Activated CD4-positive, alpha-beta T cell treated with anti-CD3 and anti-CD28 coated beads for 4 hours (primary cell): ENCODE results near the gene THOC5.
"Not testable (repeated sequence)": the region's sequence is repeated elsewhere in the genome, so short reads cannot be mapped to it uniquely, and the experiment has no call there.

Source experiments
- DNase-seq, 2 donors: peaks; one replicate each; pipeline ENCODE4 v3.0.0-alpha.2; 2020

Gene THOC5

DNA sequence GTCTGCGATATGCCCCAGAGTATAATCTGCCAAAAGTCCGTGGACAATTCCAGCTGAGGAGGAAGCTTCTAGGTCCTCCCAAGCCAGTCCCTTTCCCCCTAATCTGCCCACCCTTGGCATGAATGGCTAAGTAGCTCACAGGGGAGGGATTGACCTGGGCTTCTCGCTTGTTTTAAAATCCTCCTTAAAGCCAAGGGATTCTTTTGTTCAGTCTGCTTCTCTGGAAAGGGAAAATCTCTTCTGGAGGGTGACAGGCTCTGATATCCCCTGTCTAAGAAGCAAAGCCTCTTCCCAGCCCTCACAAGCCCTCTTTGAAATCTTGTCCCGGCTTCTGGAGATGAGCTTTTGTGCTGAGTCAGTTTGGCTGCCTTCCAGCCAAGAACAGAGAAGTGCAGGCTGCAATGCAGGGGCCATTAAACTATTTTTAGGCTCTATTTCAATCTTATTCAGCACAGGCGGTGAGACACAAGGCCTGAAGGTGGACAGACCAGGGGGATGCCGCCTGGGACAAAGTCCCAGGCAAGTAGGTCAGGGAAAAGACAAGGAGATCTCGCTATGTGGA, 49.7 kb downstream of the THOC5 start:
- DNase-seq: no peak

DNA sequence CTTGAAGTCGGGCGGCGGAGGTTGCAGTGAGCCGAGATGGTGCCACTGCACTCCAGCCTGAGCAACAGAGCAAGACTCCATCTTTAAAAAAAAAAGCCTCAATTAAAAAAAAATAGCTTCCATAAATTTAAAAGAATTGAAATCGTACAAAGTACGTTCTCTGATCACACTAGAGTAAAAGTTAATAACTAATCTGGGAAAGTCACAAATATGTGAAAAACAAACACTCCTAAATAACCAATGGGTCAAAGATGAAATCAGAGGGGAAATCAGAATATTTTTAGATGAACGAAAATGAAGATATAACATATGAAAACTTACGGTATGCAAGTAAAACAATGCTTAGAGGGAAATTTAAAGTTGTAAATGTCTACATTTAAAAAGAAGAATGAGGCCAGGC, 53.7 kb downstream of the THOC5 start:
- no peak for DNase-seq

DNA sequence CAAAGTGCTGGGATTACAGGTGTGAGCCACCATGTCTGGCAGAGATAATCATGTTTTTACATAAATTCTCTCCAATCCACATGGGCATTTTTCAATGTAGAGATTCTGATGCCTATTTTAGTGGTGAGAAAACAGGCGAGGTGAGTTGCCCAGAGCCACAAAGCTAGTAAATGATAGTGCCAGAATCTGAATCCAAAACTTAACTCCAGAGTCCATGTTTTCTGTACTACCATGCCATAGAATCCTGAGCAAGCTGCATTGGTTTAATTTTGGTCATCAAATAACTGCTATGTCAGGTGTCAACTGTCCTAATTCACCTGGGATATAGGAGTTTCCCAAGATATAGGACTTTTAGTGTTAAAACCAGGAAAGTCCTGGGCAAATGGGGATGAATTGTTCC, 59.9 kb downstream of the THOC5 start:
- no peak for DNase-seq

DNA sequence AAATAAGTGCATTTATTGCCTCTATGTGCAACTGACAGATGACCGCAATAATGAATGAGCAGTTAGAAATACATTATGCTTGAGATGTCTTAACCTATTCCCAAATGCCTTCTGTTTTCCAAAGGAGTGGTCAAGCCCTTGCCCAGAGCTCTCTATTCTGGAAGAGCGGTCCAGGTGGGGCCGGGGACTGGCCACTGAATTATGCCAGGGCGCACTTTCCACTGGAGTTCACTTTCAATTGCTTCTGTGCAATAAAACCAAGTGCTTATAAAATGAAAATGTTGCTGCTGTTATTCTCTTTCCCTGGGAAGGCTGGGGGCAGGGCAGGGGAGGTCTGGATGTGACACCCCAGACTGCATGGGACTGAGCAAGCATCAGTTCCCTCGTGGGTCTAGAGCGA, 62.5 kb downstream of the THOC5 start:
- DNase-seq: no peak

DNA sequence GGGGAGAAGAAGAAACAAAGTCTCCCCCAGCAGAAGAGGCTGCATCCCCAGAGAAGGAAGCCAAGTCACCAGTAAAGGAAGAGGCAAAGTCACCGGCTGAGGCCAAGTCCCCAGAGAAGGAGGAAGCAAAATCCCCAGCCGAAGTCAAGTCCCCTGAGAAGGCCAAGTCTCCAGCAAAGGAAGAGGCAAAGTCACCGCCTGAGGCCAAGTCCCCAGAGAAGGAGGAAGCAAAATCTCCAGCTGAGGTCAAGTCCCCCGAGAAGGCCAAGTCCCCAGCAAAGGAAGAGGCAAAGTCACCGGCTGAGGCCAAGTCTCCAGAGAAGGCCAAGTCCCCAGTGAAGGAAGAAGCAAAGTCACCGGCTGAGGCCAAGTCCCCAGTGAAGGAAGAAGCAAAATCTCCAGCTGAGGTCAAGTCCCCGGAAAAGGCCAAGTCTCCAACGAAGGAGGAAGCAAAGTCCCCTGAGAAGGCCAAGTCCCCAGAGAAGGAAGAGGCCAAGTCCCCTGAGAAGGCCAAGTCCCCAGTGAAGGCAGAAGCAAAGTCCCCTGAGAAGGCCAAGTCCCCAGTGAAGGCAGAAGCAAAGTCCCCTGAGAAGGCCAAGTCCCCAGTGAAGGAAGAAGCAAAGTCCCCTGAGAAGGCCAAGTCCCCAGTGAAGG, 64.3 kb downstream of the THOC5 start:
- not testable (repeated sequence) for DNase-seq

DNA sequence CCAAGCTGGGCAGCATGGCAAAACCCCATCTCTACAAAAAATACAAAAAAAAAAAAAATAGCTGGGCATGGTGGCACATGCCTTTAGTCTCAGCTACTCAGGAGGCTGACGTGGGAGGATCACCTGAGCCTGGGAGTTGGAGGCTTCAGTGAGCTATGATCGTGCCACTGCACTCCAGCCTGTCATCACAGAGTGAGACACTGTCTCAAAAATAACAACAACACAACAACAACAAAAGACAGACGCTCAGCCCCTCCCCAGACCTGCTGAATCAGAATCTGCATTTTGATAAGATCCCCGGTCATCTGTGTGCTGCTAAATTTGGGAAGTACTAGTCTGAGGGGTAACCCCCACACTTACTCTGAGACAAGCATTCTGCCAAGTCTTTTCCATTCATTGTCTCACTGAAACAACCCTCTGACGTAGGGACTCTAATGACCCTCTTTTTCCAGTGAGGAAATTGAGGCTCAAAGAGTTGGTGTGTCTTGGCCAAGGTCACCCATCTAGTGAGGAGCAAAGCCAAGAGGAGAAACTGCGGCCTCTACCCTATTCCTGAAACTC, 66.1 kb downstream of the THOC5 start:
- DNase-seq: no peak

DNA sequence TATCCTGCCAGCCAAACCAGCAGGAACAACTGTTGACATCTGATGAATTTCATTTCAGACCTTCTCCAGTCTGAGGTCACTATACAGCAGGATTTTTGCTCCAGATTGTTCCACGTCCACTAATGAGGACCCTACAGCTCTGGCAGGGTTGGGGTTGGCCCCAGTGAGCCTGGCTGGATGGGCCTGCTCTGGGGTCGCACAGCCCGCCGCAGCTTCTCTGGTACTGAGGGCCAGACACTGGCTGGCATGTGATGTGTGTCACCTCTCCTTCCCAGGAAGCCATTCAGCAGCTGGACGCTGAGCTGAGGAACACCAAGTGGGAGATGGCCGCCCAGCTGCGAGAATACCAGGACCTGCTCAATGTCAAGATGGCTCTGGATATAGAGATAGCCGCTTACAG, 68.1 kb downstream of the THOC5 start:
- DNase-seq: no peak

DNA sequence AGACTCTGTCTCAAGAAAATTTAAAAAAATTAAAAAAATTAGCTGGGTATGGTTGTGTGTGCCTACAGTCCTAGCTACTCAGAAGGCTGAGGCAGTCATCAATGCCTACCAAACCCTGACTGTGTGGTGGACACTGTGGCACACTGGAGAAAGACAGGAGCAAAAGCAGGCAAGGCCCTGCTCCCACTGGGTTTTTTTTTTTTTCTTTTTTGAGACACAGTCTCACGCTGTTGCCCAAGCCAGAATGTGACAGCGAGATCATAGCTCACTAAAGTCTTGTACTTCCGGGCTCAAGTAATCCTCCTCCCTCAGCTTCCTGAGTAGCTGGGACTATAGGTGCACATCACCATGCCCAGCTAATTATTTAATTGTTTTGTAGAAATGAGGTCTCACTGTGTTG, 68.9 kb downstream of the THOC5 start:
- no peak for DNase-seq

DNA sequence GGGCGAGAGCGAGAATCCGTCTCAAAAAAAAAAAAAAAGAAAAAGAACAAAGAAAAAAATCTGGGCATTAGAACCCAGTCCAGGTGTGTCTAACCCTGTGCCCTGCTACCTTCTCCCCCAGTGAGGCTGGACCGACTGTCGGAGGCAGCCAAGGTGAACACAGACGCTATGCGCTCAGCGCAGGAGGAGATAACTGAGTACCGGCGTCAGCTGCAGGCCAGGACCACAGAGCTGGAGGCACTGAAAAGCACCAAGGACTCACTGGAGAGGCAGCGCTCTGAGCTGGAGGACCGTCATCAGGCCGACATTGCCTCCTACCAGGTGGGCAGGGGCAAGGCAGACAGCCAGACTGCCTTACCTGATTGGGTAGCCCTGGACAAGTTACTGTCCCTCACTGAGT, 70.3 kb downstream of the THOC5 start:
- no peak for DNase-seq

DNA sequence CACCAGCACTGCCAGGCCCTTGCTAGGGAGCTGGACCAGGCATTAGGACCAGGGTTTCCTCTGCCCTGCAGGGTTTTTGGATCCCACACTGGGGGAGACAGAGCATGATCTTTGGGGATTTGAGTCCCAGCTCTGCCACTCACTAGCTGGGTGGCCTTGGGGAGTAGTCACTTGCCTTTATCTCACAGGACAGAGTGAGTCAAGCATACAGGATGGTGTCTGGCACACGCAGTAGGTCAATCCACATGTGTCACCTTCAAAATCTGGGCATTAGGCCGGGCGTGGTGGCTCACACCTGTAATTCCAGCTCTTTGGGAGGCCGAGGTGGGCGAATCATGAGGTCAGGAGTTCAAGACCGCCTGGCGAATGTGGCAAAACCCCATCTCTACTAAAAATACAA, 70.8 kb downstream of the THOC5 start:
- DNase-seq: no peak

DNA sequence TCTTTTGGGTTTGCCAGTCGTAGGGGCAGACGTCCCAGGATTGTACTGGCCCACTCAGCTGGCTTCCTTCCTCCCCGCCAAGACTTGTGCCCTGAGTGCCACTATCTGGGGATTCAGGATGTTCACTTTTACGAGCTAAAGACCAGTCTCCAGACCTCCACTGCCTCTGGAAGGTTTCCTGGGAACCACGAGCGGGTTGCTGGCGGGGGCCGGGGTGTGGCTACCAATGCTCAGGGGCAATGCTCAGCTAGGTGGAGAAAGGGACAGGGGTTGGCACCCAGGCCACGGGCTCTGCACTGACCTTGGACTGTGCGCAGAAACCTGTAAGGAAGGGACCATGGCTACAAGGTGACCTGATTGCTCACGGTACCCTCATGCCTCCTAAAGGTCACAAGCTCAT, 71.3 kb downstream of the THOC5 start:
- no peak for DNase-seq

DNA sequence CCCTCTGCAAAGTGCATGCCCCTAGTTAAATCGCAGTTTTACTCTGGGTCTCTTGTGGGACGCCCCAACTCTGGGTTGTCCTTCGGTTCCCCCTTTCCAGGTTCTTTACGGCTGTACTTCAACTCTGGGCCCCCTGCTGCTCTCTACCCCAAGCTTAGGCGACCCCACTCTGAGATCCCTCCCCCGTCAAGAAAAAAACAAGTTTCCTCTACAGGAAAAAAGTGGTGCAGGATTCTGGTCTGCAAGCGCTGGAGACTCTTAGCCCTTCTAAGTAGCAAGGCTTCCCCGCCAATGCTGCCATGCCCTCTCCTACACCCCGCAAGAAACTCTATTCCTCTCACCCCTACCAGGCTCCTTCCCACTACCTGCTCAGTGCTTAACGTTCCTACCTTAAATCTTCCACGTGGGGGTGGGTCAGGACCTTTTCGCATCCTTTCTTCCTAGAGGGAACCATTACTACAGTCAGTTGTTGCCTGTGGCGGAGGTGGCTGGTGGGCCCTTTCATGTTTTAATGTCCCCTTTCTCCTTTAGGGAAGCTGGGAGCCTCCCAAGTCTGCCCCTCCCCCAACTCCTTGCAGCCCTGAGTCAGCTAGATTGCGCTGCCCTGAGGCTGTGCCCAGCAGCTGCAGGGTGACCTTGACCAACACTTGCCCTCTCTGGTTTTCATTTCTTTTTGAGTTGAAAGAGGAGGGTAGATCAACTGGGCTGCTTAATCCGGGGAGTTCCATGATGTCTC, 72.1 kb downstream of the THOC5 start:
- DNase-seq: no peak

DNA sequence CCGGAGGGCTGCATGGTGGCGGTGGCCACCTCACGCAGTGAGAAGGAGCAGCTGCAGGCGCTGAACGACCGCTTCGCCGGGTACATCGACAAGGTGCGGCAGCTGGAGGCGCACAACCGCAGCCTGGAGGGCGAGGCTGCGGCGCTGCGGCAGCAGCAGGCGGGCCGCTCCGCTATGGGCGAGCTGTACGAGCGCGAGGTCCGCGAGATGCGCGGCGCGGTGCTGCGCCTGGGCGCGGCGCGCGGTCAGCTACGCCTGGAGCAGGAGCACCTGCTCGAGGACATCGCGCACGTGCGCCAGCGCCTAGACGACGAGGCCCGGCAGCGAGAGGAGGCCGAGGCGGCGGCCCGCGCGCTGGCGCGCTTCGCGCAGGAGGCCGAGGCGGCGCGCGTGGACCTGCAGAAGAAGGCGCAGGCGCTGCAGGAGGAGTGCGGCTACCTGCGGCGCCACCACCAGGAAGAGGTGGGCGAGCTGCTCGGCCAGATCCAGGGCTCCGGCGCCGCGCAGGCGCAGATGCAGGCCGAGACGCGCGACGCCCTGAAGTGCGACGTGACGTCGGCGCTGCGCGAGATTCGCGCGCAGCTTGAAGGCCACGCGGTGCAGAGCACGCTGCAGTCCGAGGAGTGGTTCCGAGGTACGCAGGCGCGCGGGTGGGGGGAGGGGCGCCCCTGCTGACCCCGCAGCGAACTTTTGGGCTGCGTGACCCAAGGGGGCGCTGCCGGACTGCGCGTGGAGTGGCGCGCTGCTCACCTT, 72.9 kb downstream of the THOC5 start:
- no peak for DNase-seq

DNA sequence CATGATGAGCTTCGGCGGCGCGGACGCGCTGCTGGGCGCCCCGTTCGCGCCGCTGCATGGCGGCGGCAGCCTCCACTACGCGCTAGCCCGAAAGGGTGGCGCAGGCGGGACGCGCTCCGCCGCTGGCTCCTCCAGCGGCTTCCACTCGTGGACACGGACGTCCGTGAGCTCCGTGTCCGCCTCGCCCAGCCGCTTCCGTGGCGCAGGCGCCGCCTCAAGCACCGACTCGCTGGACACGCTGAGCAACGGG, 73.4 kb downstream of the THOC5 start:
- DNase-seq: no peak

DNA sequence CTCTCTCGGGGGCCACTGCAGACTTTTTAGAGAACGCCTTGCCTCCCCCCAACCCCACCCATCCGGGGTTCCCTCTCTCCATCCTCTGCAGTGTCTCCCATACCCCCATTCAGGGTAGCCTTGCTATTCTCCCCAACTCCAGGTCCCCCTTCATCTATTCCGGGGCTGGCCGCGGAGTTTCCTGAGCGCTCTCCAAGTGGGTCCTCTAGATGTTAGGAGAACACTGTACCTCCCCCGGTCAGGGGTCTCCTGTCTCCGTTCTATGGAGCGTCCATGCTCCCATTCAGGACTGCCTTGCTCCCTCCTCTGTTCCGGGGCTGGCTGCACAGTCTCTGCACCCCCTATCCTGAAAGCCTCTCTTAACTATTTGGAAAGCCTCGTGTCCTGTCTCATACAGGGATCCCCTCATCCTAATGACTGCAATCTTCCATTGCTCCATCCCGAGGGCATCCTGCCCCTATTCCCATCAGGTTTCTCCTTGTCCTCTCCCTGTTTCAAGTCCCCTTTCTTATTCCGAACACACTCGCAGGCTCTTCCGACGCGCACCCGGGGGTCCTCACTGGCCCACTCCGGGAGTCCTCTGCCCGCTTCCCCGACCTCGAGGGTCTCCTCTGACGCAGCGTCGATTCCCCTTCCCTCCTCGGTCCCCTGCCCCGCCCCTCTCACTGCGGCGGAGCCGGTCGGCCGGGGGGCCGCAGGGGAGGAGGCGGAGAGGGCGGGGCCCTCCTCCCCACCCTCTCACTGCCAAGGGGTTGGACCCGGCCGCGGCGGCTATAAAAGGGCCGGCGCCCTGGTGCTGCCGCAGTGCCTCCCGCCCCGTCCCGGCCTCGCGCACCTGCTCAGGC, 73.9 kb downstream of the THOC5 start, which contains the start of gene NEFH:
Gene NEFH (plus strand): TSS at position 802 of the 845 bp plus-strand sequence. CDS start 45 bp downstream, outside the sequence.
- no peak for DNase-seq

DNA sequence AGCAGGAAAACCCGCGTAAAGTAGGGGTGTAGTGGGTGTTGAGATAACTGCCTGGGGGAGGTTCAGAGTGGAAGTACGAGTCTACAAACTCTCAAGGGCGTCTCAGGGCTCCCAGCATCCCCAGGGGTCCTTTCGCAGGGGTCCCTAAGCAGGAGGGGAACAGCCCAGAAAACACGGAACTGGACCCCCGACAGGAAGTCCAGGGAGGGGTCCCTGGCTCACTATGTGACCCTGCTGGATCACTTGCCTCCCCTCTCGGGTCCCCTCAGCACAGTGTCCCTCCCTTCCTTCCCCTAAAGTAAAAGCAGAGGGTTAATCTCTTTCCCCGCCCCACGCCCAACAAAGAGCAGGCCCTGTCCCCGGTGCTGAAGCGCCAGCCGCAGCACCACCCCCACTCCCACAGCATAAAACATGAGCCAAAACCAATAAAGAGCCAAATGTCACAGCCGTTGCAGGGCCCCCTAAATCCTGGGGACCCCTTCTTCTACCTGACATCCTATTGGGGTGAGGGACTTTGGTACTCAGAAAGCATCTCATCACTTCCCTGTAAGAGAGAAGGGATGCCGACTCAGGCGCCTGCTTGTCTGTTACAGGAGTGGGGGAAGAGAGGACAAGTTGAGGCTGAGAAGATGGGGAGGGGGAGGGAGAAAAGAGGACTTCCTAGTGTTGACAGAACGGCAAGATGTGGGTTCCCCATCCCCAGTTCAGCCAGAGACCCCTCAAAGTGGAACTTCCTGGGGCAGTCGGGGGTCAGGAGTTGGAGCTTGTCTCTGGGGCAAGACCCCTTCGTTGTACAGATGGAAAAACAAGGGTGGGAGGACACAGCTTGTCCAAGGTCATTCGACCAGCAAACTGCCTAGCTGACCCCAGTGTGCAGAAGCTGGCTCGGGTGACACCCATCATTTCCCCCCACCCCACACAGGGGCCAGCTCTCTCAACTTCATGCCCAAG, 75.0 kb downstream of the THOC5 start:
- DNase-seq: no peak

DNA sequence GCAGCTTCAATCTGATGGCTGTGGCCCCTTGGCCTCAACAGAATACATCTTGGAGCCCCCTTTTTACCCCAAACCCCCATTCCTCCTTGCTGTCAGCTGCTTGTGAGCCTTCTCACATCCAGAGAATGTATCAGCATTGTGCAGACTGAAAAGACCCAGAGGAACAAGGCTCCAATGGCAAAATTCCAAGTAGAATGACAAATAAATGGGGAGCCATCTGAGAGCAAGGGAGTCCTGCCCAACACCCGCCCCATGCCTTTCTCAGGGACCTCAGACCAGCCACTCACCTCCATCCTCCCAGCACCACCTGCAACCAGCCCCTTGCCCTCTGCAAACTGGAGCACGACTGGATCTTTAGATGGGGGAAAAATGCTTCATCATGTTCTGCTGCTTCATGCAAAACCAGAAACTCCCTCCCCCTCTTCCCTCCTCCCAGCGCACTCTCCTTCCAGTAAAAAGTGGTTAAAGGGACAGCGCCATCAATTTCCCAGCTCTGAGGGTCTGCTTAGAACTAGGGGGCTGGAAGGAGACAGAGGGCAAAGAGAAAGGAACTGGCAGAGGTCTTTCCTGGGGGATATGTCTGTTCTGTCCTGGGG, 75.7 kb downstream of the THOC5 start:
- no peak for DNase-seq

DNA sequence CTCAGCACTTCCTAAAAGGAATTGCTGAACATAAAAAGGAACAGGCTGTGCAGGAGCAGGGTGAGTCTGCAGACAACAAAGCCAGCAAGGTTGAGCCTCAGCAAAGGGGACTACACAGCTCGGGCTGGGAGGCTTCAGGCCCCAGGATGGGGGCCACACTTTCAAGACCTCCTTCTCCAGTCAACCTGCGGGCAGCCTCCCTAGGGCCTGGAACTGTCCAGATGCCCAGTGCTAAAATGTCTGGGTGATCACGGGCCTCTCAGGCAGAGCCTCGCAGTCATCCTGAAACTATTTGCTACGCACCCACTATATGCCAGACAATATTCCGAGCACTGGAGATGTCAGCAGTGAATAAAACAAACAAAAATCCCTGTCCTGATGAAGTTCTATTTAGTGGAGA, 77.4 kb downstream of the THOC5 start:
- no peak for DNase-seq

DNA sequence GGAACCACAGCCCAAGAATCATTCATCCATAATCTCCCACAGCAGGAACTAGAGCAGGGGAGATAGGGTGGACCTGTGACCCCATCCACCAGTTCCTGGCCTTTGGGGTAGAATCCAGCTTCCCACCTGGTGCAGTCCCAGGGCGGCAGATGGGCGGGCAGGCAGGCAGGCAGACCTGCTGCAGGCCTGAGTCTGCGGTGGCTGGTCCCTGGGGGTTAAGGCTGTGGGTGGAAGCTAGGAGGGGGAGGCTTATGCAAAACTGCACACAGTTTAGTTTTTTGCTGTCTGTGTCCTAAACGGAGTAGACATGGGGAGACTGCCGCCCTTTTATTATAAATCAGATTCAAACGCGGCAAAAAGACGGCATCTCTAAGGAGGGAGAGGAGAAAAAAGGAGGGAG, 78.0 kb downstream of the THOC5 start:
- DNase-seq: no peak

DNA sequence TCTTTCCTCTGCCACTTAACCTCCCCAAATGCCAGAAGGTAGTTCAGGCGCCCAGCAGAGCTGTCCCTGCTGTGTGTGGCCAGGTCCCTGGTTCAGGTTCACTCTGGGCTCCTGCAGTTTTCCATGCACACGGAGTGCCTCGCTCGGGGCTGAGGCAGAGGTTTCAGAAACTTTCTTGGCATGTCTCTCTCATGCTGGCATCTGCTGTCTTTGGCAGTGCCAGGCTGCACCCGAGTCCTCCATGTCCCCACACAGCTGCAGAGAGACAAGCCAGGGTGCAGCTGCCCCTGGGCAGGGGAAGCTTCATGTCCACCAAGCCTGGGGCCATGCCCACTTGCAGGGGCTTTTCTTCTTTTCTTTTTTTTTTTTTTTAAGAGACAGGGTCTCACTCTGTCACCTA, 80.6 kb downstream of the THOC5 start:
- DNase-seq: no peak
